Measurements from ENCODE around the gene STK35.

DNA sequence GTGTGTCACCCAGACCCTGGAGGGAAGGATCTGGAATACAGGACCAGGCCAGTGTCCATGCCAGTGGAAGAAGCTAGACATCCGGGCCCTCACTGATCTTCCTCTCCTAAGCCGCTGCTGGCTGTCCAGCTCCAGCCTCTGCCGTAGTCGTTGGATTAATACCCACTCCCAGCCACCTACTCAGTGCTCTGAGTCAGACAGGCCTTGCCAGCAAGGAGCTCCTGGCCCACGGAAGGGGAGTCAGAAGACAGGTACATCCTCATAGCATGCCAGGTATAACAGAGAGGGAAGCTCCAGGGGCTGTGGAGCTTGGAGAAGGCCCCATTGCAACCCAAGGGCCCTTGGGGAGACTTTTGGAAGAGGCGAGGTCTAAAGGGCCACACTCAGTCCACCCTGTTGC, 49.0 kb downstream of the STK35 start:
- TF ChIP-seq, protein P1, sequence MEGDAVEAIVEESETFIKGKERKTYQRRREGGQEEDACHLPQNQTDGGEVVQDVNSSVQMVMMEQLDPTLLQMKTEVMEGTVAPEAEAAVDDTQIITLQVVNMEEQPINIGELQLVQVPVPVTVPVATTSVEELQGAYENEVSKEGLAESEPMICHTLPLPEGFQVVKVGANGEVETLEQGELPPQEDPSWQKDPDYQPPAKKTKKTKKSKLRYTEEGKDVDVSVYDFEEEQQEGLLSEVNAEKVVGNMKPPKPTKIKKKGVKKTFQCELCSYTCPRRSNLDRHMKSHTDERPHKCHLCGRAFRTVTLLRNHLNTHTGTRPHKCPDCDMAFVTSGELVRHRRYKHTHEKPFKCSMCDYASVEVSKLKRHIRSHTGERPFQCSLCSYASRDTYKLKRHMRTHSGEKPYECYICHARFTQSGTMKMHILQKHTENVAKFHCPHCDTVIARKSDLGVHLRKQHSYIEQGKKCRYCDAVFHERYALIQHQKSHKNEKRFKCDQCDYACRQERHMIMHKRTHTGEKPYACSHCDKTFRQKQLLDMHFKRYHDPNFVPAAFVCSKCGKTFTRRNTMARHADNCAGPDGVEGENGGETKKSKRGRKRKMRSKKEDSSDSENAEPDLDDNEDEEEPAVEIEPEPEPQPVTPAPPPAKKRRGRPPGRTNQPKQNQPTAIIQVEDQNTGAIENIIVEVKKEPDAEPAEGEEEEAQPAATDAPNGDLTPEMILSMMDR (conservative IDR thresholded peaks at IDR 0.05; ENCODE audit: low read depth, low read length): no peak
- TF ChIP-seq EZH2 (IDR thresholded peaks at IDR 0.05; ENCODE audit: borderline replicate concordance, low read depth, low read length, poor library complexity, severe bottlenecking): no peak

All from A673 (cell line).